Heart right ventricle (tissue), 16 donors: ENCODE measurements around the gene CCDC157. TPM values are rescaled to one million over a fixed set of nuclear protein-coding genes. Genes with fewer than 3 reads are reported as not detected.

Experiments used
- ATAC-seq, 8 donors: fragments of 200-7000 bp; cut with Tn5 transposase; one replicate each; pipeline ENCODE4 v1.9.1; 2020; ENCODE audit warnings: mild to moderate bottlenecking in 8 of 8, moderate library complexity in 8 of 8, moderate number of reproducible peaks in 1 of 8
- DNase-seq, 2 donors: peaks; one replicate each; pipeline ENCODE4 v3.0.0-alpha.2; 2020
- H3K27ac ChIP-seq, 10 donors: fragments of 200-600 bp; sonication (generic) in 2 of 10; one replicate each; pipeline versions ENCODE4 v1.5.0 to v1.8.0; 2020 to 2022; ENCODE audit warnings: mild to moderate bottlenecking in 3 of 10
- H3K27me3 ChIP-seq, 7 donors: fragments of 200-600 bp; one replicate each; pipeline ENCODE4 v1.8.0; 2021 to 2022; ENCODE audit warnings: mild to moderate bottlenecking in 2 of 7
- H3K36me3 ChIP-seq, 9 donors: fragments of 200-600 bp; sonication (generic) in 1 of 9; one replicate each; pipeline versions ENCODE4 v1.5.0 to v1.8.0; 2020 to 2022; ENCODE audit warnings: mild to moderate bottlenecking in 2 of 9
- H3K4me1 ChIP-seq, 9 donors: fragments of 200-600 bp; sonication (generic) in 1 of 9; one replicate each; pipeline versions ENCODE4 v1.5.0 to v1.8.0; 2020 to 2022; ENCODE audit warnings: mild to moderate bottlenecking in 4 of 9
- H3K4me3 ChIP-seq, 10 donors: fragments of 200-600 bp; sonication (generic) in 2 of 10; one replicate each; pipeline versions ENCODE4 v1.5.0 to v1.8.0; 2020 to 2022; ENCODE audit warnings: mild to moderate bottlenecking in 7 of 10, moderate library complexity in 2 of 10
- H3K9me3 ChIP-seq, 11 donors: fragments of 200-600 bp in 10 of 11; sonication (generic) in 2 of 11; one replicate each; pipeline versions ENCODE4 v1.5.0 to v1.8.0; 2013 to 2022; ENCODE audit warnings: mild to moderate bottlenecking in 2 of 11, control low read depth in 1 of 11, moderate library complexity in 1 of 11
- CTCF ChIP-seq, 9 donors: fragments of 200-600 bp; sonication (generic) in 2 of 9; IDR thresholded peaks; one replicate each; pipeline versions ENCODE4 v1.5.0 to v1.8.0; 2021 to 2022; ENCODE audit warnings: antibody characterized with exemption in 9 of 9, mild to moderate bottlenecking in 5 of 9, moderate library complexity in 1 of 9
- WGBS, 2 donors: extraction: QIAGEN DNeasy Blood & Tissue Kit; methylation state at CpG; one replicate each; pipeline ENCODE4 v1.1.7; 2013; ENCODE audit warnings: inconsistent platforms in 1 of 2; 5-methylcytosine and 5-hydroxymethylcytosine counted together
- intact Hi-C, 10 donors: fragments of 100-400 bp; cut with DNase I; formaldehyde crosslinking; loops; one replicate each; pipeline versions ENCODE4 v1.11.1 to v1.14.2; 2022
- polyA plus RNA-seq, 2 donors: library from polyadenylated mRNA; stranded (reverse); fragments of 200-250 nt; gene quantifications; one replicate each; pipeline ENCODE4 v1.2.3, GENCODE V29; 2013
- total RNA-seq, 10 donors: library from RNA; stranded (reverse); fragmentation: NEBNext Ultra II Directional in 3 of 10; extraction: Animal tissue kit (Norgen Biotek cat#: 25700) in 3 of 10; gene quantifications; one replicate each; pipeline versions ENCODE4 v1.2.1 to v1.2.4, GENCODE V29; 2021 to 2023
- donor health status: Arrhythmogenic right ventricular cardiomyopathy.
- donor health status: ischemic (EF 13 %, LVEDD 7.1; RV severe dilation, severe dysfunction).
- donor health status: healthy with polysubstance abuse.
- donor health status: DM: no; HTN: yes; CAD: no.
- donor health status: DM: no; HTN: no; CAD: no.
- donor health status: ischemic (EF 25% LVEDD 6.9; RV normal size, moderate dysfunction).
- donor health status: ischemic (EF 25% LVEDD 5.7; RV mildly dilated, moderate dysfunction).
- donor health status: healthy.
- donor health status: DM: yes; HTN: yes; CAD: no.
- donor health status: Ischemic cardiomyopathy.
- donor health status: ischemic (EF 35%, LVEDD 5.7; RV mildly dilated, moderate dysfunction).
- donor health status: nonischemic (EF 11% LVEDD 7.7; RV severe dilation, severe dysfunction).
- donor health status: DM: yes; HTN: yes; CAD: no.
- donor health status: PGD.
- donor health status: ischemic (EF 29% LVEDD 5.4; RV normal size, mild dysfunction).
- donor health status: nonischemic (EF 23%, LVEDD 6.1; RV moderate dilation, normal function).

The CCDC157 gene
- total and polyA plus RNA-seq, 12 donors: 0.11 to 1.2 (median 0.91) TPM

- peak; percentile 43 to 82 (median 66) for TF ChIP-seq CTCF (IDR thresholded peaks at IDR 0.05)
- no peak overlapping the region for H3K27ac ChIP-seq
- H3K36me3 ChIP-seq: no peaks in the 10 kb centered on the region
- H3K27me3 ChIP-seq: peaks cover 0 to 32% (median 14%) of the 10 kb centered on the region in 7 donors
- peaks cover 4 to 13% (median 7%) of the 10 kb centered on the region in 9 donors for H3K4me1 ChIP-seq
- 72 to 75% methylated on average over 5 of the region's 5 CpGs for WGBS, 2 donors
- no peaks in the 10 kb centered on the region for H3K9me3 ChIP-seq
- intact Hi-C loops: loop anchor here (1.0 to 10.0 kb wide), 9 partner anchors 91 to 364 kb away; no protein-coding TSS in a partner anchor
- no peak overlapping the region for H3K4me3 ChIP-seq
- DNase-seq (peak; percentile 15 to 51), ATAC-seq (peak in 3 of 8 donors; percentile 14 to 34 (median 32))
These were observed 34.3 kb downstream of the CCDC157 start for GRCh38 chr22:30390974-30391691.

GRCh38 chr22:30392661-30393321 is 36.0 kb downstream of the CCDC157 start:
- DNase-seq (no peak), ATAC-seq (no peak)
- Histone ChIP-seq H3K4me3 (no peak overlapping the region), H3K9me3 (no peaks in the 10 kb centered on the region), H3K27ac (no peak overlapping the region), H3K36me3 (no peaks in the 10 kb centered on the region), H3K27me3 (peaks cover 0 to 48% (median 28%) of the 10 kb centered on the region in 7 donors), H3K4me1 (peaks cover 0 to 18% (median 14%) of the 10 kb centered on the region in 9 donors)
- intact Hi-C loops: loop anchor here in 5 of 10 donors (5.0 to 10.0 kb wide), 6 partner anchors 90 to 362 kb away; no protein-coding TSS in a partner anchor
- TF ChIP-seq CTCF (IDR thresholded peaks at IDR 0.05): no peak
- 70 to 74% methylated on average over 9 of the region's 9 CpGs for WGBS, 2 donors

- Histone ChIP-seq H3K27me3 (peaks cover 0 to 53% (median 33%) of the 10 kb centered on the region in 7 donors), H3K36me3 (no peaks in the 10 kb centered on the region), H3K9me3 (no peaks in the 10 kb centered on the region), H3K4me1 (peaks cover 0 to 23% (median 15%) of the 10 kb centered on the region in 9 donors), H3K27ac (no peak overlapping the region), H3K4me3 (no peak overlapping the region)
- WGBS, 2 donors: 79 to 81% methylated on average over 7 of the region's 7 CpGs
- no peak for TF ChIP-seq CTCF (IDR thresholded peaks at IDR 0.05)
- intact Hi-C loops: loop anchor here in 5 of 10 donors (5.0 to 10.0 kb wide), 6 partner anchors 89 to 362 kb away; no protein-coding TSS in a partner anchor
- ATAC-seq (no peak), DNase-seq (no peak)
These were observed 36.5 kb downstream of the CCDC157 start for GRCh38 chr22:30393322-30393680.

- H3K4me3 ChIP-seq: no peak overlapping the region
- no peak overlapping the region for H3K27ac ChIP-seq
- H3K9me3 ChIP-seq: no peaks in the 10 kb centered on the region
- peaks cover 0 to 55% (median 36%) of the 10 kb centered on the region in 7 donors for H3K27me3 ChIP-seq
- no peak for DNase-seq
- no peak for TF ChIP-seq CTCF (IDR thresholded peaks at IDR 0.05)
- intact Hi-C loops: loop anchor here in 5 of 10 donors (5.0 to 10.0 kb wide), 6 partner anchors 88 to 361 kb away; no protein-coding TSS in a partner anchor
- peaks cover 0 to 24% (median 15%) of the 10 kb centered on the region in 9 donors for H3K4me1 ChIP-seq
- H3K36me3 ChIP-seq: no peaks in the 10 kb centered on the region
- no peak for ATAC-seq
- 79 to 87% methylated on average over 3 of the region's 3 CpGs for WGBS, 2 donors
These were observed 37.1 kb downstream of the CCDC157 start for GRCh38 chr22:30393885-30394284.
